Gastroesophageal sphincter (tissue), 4 donors: ENCODE data around the gene C12orf57. TPM values are rescaled to one million over a fixed set of nuclear protein-coding genes. Genes with fewer than 3 reads are reported as not detected.

Experiments used
- ATAC-seq: fragments of 150-250 bp; one replicate; pipeline ENCODE4 v1.9.1; 2016; ENCODE audit warnings: mild to moderate bottlenecking, moderate library complexity
- H3K27ac ChIP-seq, 4 donors: fragments of 200-600 bp; sonication (generic) in 3 of 4; 1 replicate in 3 of 4; 2 replicates in 1 of 4; pipeline ENCODE4 v1.5.1; 2016 to 2019
- H3K27me3 ChIP-seq: fragments of 200-600 bp; sonication (generic); one replicate; pipeline ENCODE4 v1.5.1; 2019
- H3K36me3 ChIP-seq, 2 donors: fragments of 200-600 bp; sonication (generic); one replicate each; pipeline ENCODE4 v1.5.1; 2019; ENCODE audit warnings: control low read depth in 1 of 2
- H3K4me1 ChIP-seq, 3 donors: fragments of 200-600 bp; sonication (generic); 1 replicate in 2 of 3; 2 replicates in 1 of 3; pipeline ENCODE4 v1.5.1; 2016 to 2019; ENCODE audit warnings: control low read depth in 2 of 3
- H3K4me3 ChIP-seq, 2 donors: fragments of 200-600 bp; sonication (generic); one replicate each; pipeline ENCODE4 v1.5.1; 2019; ENCODE audit warnings: mild to moderate bottlenecking in 1 of 2, moderate library complexity in 1 of 2
- H3K9me3 ChIP-seq, 3 donors: fragments of 200-600 bp; sonication (generic); one replicate each; pipeline ENCODE4 v1.5.1; 2017 to 2019; ENCODE audit warnings: control low read depth in 2 of 3
- EP300 ChIP-seq: sonication (generic); formaldehyde crosslinking; IDR thresholded peaks from one replicate; pipeline ENCODE4 v1.6.1; 2017; ENCODE audit warnings: antibody characterized with exemption, mild to moderate bottlenecking
- POLR2A ChIP-seq, 2 donors: fragments of 450-650 bp; IDR thresholded peaks; one replicate each; pipeline ENCODE4 v1.6.1; 2017; ENCODE audit warnings: antibody characterized with exemption in 2 of 2, mild to moderate bottlenecking in 2 of 2, moderate library complexity in 1 of 2
- POLR2AphosphoS5 ChIP-seq: sonication (generic); formaldehyde crosslinking; IDR thresholded peaks from one replicate; pipeline ENCODE4 v1.6.1; 2017; ENCODE audit warnings: antibody characterized with exemption
- WGBS, 2 donors: methylation state at CpG; one replicate each; pipeline ENCODE4 v1.1.5; 2018; ENCODE audit warnings: low coverage in 1 of 2; 5-methylcytosine and 5-hydroxymethylcytosine counted together
- total RNA-seq, 4 donors: library from RNA; depleted of rRNA; stranded (reverse); fragments of >200 nt; gene quantifications; one replicate each; pipeline ENCODE4 v1.1.0, GENCODE V29; 2016
- TF ChIP-seq, protein P1 (sequence below), 4 experiments: fragments of 200-600 bp in 2 of 4; fragments of 450-650 bp in 2 of 4; sonication (generic) in 1 of 4; IDR thresholded peaks; one replicate each; pipeline ENCODE4 v1.5.1; 2017 to 2019; ENCODE audit warnings: antibody characterized with exemption in 4 of 4, mild to moderate bottlenecking in 2 of 4, moderate library complexity in 2 of 4

The C12orf57 gene
- total RNA-seq, 4 donors from 2014 or later, result 172 to 521 (median 367) TPM

DNA sequence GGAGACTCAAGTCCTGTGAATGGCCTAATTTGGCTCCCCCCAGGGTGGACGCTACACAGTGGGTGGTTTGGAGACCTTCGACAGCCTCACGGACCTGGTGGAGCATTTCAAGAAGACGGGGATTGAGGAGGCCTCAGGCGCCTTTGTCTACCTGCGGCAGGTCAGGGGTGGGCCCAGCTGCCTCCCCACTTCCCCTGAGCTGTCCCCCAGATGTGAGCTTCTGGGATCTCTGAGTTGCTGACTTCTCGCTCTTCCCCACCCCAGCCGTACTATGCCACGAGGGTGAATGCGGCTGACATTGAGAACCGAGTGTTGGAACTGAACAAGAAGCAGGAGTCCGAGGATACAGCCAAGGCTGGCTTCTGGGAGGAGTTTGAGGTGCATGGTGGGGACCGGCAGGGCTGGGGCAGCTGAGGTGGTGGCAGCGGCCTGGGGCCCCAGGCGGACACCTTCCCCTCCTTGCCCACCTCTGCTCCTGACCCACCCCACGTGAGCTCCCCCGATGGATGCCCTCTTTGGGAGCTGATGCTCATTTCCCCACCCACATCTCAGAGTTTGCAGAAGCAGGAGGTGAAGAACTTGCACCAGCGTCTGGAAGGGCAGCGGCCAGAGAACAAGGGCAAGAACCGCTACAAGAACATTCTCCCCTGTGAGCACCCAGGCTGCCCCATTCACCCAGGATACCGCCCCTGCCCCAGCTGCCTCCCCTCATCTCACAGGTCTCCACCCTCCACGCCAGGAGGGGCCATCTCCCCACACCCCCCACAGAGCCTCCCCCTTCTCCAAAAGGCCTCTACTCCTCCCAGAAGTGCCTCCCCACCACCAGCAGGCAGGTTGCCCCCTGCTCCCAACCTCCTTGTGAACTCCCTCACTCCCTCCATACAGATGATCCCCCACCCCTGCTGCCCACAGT is 11.5 kb downstream of the C12orf57 start:
- no peak for ATAC-seq
- 73 to 90% methylated on average over 3 to 4 of the region's 22 CpGs for WGBS, 2 donors
- H3K4me1 ChIP-seq, result peaks cover 0 to 28% (median 0%) of the 10 kb centered on the region in 3 donors
- no peak overlapping the region for H3K27ac ChIP-seq
- H3K36me3 ChIP-seq, result no peaks in the 10 kb centered on the region
- no peak for TF ChIP-seq POLR2AphosphoS5
- H3K9me3 ChIP-seq, result no peaks in the 10 kb centered on the region
- H3K4me3 ChIP-seq, result no peak overlapping the region
- H3K27me3 ChIP-seq, result no peaks in the 10 kb centered on the region

GRCh38 chr12:6956021-6956727 is 12.4 kb downstream of the C12orf57 start:
- Histone ChIP-seq H3K27me3 (no peaks in the 10 kb centered on the region), H3K4me1 (peaks cover 0 to 35% (median 3%) of the 10 kb centered on the region in 3 donors), H3K27ac (no peak overlapping the region), H3K4me3 (no peak overlapping the region), H3K9me3 (no peaks in the 10 kb centered on the region), H3K36me3 (no peaks in the 10 kb centered on the region)
- TF ChIP-seq POLR2A (IDR thresholded peaks at IDR 0.05), result no peak
- TF ChIP-seq EP300, result no peak
- no peak for TF ChIP-seq POLR2AphosphoS5
- TF ChIP-seq, protein P1, sequence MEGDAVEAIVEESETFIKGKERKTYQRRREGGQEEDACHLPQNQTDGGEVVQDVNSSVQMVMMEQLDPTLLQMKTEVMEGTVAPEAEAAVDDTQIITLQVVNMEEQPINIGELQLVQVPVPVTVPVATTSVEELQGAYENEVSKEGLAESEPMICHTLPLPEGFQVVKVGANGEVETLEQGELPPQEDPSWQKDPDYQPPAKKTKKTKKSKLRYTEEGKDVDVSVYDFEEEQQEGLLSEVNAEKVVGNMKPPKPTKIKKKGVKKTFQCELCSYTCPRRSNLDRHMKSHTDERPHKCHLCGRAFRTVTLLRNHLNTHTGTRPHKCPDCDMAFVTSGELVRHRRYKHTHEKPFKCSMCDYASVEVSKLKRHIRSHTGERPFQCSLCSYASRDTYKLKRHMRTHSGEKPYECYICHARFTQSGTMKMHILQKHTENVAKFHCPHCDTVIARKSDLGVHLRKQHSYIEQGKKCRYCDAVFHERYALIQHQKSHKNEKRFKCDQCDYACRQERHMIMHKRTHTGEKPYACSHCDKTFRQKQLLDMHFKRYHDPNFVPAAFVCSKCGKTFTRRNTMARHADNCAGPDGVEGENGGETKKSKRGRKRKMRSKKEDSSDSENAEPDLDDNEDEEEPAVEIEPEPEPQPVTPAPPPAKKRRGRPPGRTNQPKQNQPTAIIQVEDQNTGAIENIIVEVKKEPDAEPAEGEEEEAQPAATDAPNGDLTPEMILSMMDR (IDR thresholded peaks at IDR 0.05), result no peak
- no peak for ATAC-seq
- WGBS, 2 donors, result 76% methylated on average over 5 of the region's 28 CpGs; no CpG with 5 or more reads in 1 of the 2 donors

DNA sequence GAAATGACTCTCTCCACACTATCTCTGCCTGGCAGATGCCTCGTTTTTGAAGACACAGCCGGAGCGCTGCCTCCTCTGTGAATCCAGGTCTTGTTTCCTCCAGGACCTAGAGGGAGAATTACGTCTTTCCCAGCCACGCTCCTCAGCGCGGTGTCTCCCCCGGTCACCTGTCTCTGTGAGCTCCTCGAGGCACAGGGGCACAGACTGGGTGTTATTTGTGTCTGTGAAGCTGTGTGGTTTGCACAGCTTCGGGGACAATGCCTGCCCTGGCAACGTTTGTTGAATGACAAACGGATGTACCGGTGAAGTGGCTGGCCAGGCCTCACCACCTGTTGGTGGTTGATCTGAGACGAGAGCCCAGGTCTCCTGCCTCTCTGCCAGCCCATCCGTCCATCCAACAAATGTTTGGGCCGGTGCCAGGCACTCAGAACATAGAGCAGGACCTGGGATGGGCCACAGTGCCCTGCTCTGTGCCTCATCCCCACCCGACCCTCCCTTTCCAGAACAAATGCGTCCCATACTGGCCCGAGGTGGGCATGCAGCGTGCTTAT is 13.4 kb downstream of the C12orf57 start:
- WGBS, 2 donors, result 61 to 81% methylated on average over 3 to 8 of the region's 20 CpGs

GRCh38 chr12:6957741-6958608 is 14.2 kb downstream of the C12orf57 start:
- no peaks in the 10 kb centered on the region for H3K36me3 ChIP-seq
- H3K4me3 ChIP-seq, result no peak overlapping the region
- TF ChIP-seq, protein P1 (IDR thresholded peaks at IDR 0.05), result no peak
- TF ChIP-seq POLR2AphosphoS5 (no peak), EP300 (no peak), POLR2A (IDR thresholded peaks at IDR 0.05) (no peak)
- H3K27ac ChIP-seq, result peak overlapping the region in 1 of 4 donors; percentile 81
- H3K27me3 ChIP-seq, result no peaks in the 10 kb centered on the region
- no peaks in the 10 kb centered on the region for H3K9me3 ChIP-seq
- peaks cover 0 to 53% (median 5%) of the 10 kb centered on the region in 3 donors for H3K4me1 ChIP-seq
- ATAC-seq, result no peak
- 69 to 71% methylated on average over 15 to 17 of the region's 28 CpGs for WGBS, 2 donors

More for the DNA sequence above, 13.4 kb downstream of the C12orf57 start:
- no peaks in the 10 kb centered on the region for H3K36me3 ChIP-seq
- peaks cover 0 to 45% (median 5%) of the 10 kb centered on the region in 3 donors for H3K4me1 ChIP-seq
- H3K27me3 ChIP-seq, result no peaks in the 10 kb centered on the region
- TF ChIP-seq POLR2A (IDR thresholded peaks at IDR 0.05) (no peak), EP300 (no peak)
- TF ChIP-seq, protein P1 (IDR thresholded peaks at IDR 0.05), result no peak
- no peak overlapping the region for H3K4me3 ChIP-seq
- ATAC-seq, result no peak
- no peak overlapping the region for H3K27ac ChIP-seq
- no peaks in the 10 kb centered on the region for H3K9me3 ChIP-seq
